KMS-11 (cell line): ENCODE measurements around the gene MAMDC4.
A peak's percentile ranks its signal among the peaks of the same experiment; 100 is the strongest.

ENCODE experiments used
- H2AFZ ChIP-seq: fragments of 200-600 bp; sonication (generic); 2 replicates; pipeline ENCODE4 v1.6.1; 2016; ENCODE audit warnings: antibody characterized with exemption, mixed run types, low read depth
- H3K27ac ChIP-seq: fragments of 200-600 bp; sonication (generic); 2 replicates; pipeline ENCODE4 v1.6.1; 2016; ENCODE audit warnings: mild to moderate bottlenecking, mixed run types
- H3K27me3 ChIP-seq: fragments of 200-600 bp; sonication (generic); 2 replicates; pipeline ENCODE4 v1.6.1; 2017; ENCODE audit warnings: mild to moderate bottlenecking, low read depth, mixed run types, moderate library complexity; ENCODE audit not compliant: insufficient read depth
- H3K36me3 ChIP-seq: fragments of 200-600 bp; sonication (generic); 2 replicates; pipeline ENCODE4 v1.6.1; 2017; ENCODE audit warnings: mild to moderate bottlenecking, mixed run types; ENCODE audit not compliant: insufficient read depth
- H3K4me1 ChIP-seq: fragments of 200-600 bp; sonication (generic); 2 replicates; pipeline ENCODE4 v1.6.1; 2016; ENCODE audit warnings: mild to moderate bottlenecking, low read depth, mixed run types; ENCODE audit not compliant: poor library complexity, severe bottlenecking
- H3K4me2 ChIP-seq: fragments of 200-600 bp; sonication (generic); 2 replicates; pipeline ENCODE4 v1.7.0; 2016; ENCODE audit warnings: mild to moderate bottlenecking, mixed run types
- H3K4me3 ChIP-seq: fragments of 200-600 bp; sonication (generic); IDR thresholded peaks from 2 replicates; pipeline ENCODE4 v1.6.1; 2017; ENCODE audit warnings: low read depth, low read length, mixed read lengths; ENCODE audit not compliant: insufficient read depth
- H3K79me2 ChIP-seq: fragments of 200-600 bp; sonication (generic); 2 replicates; pipeline ENCODE4 v1.6.1; 2016; ENCODE audit warnings: low read depth, mixed run types; ENCODE audit not compliant: insufficient read depth
- H3K9ac ChIP-seq: fragments of 200-600 bp; sonication (generic); 2 replicates; pipeline ENCODE4 v1.6.1; 2016; ENCODE audit warnings: mild to moderate bottlenecking, mixed run types
- H4K20me1 ChIP-seq: fragments of 200-600 bp; sonication (generic); 2 replicates; pipeline ENCODE4 v1.6.1; 2016; ENCODE audit warnings: mild to moderate bottlenecking, mixed run types; ENCODE audit not compliant: insufficient read depth
- CTCF ChIP-seq: fragments of 200-600 bp; sonication (generic); conservative IDR thresholded peaks from 2 replicates; pipeline ENCODE4 v1.6.1; 2017; ENCODE audit warnings: low read depth, mild to moderate bottlenecking, antibody characterized with exemption, low read length, moderate library complexity, mixed read lengths

MAMDC4 gene

GRCh38 chr9:136900556-136900955 lies 48.4 kb downstream of the MAMDC4 start:
- H3K27ac ChIP-seq, result peak overlapping the region; percentile 99
- no peak overlapping the region for H3K9ac ChIP-seq
- H3K27me3 ChIP-seq, result no peaks in the 10 kb centered on the region
- H3K79me2 ChIP-seq, result peaks cover 61% of the 10 kb centered on the region
- H2AFZ ChIP-seq, result no peak overlapping the region
- no peaks in the 10 kb centered on the region for H4K20me1 ChIP-seq
- peaks cover 11% of the 10 kb centered on the region; the same call in 1 of the 2 replicates for H3K36me3 ChIP-seq
- no peak for TF ChIP-seq CTCF
- H3K4me2 ChIP-seq, result peak overlapping the region; percentile 83
- peaks cover 98% of the 10 kb centered on the region for H3K4me1 ChIP-seq
- H3K4me3 ChIP-seq, result no peak overlapping the region

GRCh38 chr9:136900988-136901515 lies 48.9 kb downstream of the MAMDC4 start:
- H3K27ac ChIP-seq, result peak overlapping the region; percentile 99
- peaks cover 60% of the 10 kb centered on the region for H3K79me2 ChIP-seq
- H3K4me1 ChIP-seq, result peaks cover 94% of the 10 kb centered on the region
- no peaks in the 10 kb centered on the region for H4K20me1 ChIP-seq
- no peak overlapping the region for H2AFZ ChIP-seq
- TF ChIP-seq CTCF, result no peak
- H3K9ac ChIP-seq, result peak overlapping the region; percentile 96; the same call in 1 of the 2 replicates
- no peak overlapping the region for H3K4me3 ChIP-seq
- H3K4me2 ChIP-seq, result peak overlapping the region; percentile 83
- peaks cover 11% of the 10 kb centered on the region; the same call in 1 of the 2 replicates for H3K36me3 ChIP-seq
- no peaks in the 10 kb centered on the region for H3K27me3 ChIP-seq

GRCh38 chr9:136901516-136902258 lies 49.5 kb downstream of the MAMDC4 start:
- Histone ChIP-seq H3K4me3 (no peak overlapping the region), H3K4me1 (peaks cover 88% of the 10 kb centered on the region), H3K4me2 (peak overlapping the region; percentile 83), H3K79me2 (peaks cover 60% of the 10 kb centered on the region), H3K27me3 (no peaks in the 10 kb centered on the region), H2AFZ (no peak overlapping the region), H3K36me3 (peaks cover 11% of the 10 kb centered on the region; the same call in 1 of the 2 replicates), H4K20me1 (no peaks in the 10 kb centered on the region), H3K9ac (peak overlapping the region; percentile 96), H3K27ac (peak overlapping the region; percentile 99)
- TF ChIP-seq CTCF, result no peak

GRCh38 chr9:136902259-136902821 lies 50.2 kb downstream of the MAMDC4 start:
- Histone ChIP-seq H3K27ac (peak overlapping the region; percentile 99), H3K9ac (peak overlapping the region; percentile 96), H3K36me3 (peaks cover 11% of the 10 kb centered on the region; the same call in 1 of the 2 replicates), H3K27me3 (no peaks in the 10 kb centered on the region), H3K4me3 (no peak overlapping the region), H2AFZ (no peak overlapping the region), H3K79me2 (peaks cover 56% of the 10 kb centered on the region), H4K20me1 (no peaks in the 10 kb centered on the region), H3K4me1 (peaks cover 81% of the 10 kb centered on the region), H3K4me2 (peak overlapping the region; percentile 83)
- TF ChIP-seq CTCF, result no peak
